Subcutaneous abdominal adipose tissue (tissue), 5 donors: ENCODE data around the gene C8G.

ENCODE experiments used
- H3K27ac ChIP-seq: one replicate; pipeline ENCODE4 v1.7.0; 2013; ENCODE audit warnings: low read depth, mild to moderate bottlenecking, inconsistent platforms, low read length, moderate library complexity
- H3K27me3 ChIP-seq, 5 donors: one replicate each; pipeline ENCODE4 v1.7.0; 2013; ENCODE audit warnings: low read length in 5 of 5, inconsistent platforms in 1 of 5; ENCODE audit not compliant: control insufficient read depth in 5 of 5, insufficient read depth in 4 of 5
- H3K36me3 ChIP-seq, 5 donors: one replicate each; pipeline ENCODE4 v1.7.0; 2013; ENCODE audit warnings: low read length in 5 of 5; ENCODE audit not compliant: control insufficient read depth in 5 of 5, insufficient read depth in 5 of 5
- H3K4me1 ChIP-seq, 5 donors: one replicate each; pipeline ENCODE4 v1.7.0; 2013; ENCODE audit warnings: low read length in 5 of 5, mild to moderate bottlenecking in 3 of 5, moderate library complexity in 1 of 5; ENCODE audit not compliant: control insufficient read depth in 5 of 5, insufficient read depth in 5 of 5
- H3K4me3 ChIP-seq, 5 donors: one replicate each; pipeline ENCODE4 v1.7.0; 2013; ENCODE audit warnings: low read length in 5 of 5, low read depth in 1 of 5
- H3K9ac ChIP-seq, 5 donors: one replicate each; pipeline ENCODE4 v1.7.0; 2013; ENCODE audit warnings: low read length in 5 of 5, mild to moderate bottlenecking in 4 of 5, moderate library complexity in 3 of 5
- H3K9me3 ChIP-seq, 5 donors: one replicate each; pipeline ENCODE4 v1.7.0; 2013; ENCODE audit warnings: low read length in 5 of 5; ENCODE audit not compliant: control insufficient read depth in 5 of 5
- donor health status: healthy.
- donor health status: healthy.
- donor health status: healthy.
- donor health status: healthy.
- donor health status: healthy.

Gene C8G

DNA sequence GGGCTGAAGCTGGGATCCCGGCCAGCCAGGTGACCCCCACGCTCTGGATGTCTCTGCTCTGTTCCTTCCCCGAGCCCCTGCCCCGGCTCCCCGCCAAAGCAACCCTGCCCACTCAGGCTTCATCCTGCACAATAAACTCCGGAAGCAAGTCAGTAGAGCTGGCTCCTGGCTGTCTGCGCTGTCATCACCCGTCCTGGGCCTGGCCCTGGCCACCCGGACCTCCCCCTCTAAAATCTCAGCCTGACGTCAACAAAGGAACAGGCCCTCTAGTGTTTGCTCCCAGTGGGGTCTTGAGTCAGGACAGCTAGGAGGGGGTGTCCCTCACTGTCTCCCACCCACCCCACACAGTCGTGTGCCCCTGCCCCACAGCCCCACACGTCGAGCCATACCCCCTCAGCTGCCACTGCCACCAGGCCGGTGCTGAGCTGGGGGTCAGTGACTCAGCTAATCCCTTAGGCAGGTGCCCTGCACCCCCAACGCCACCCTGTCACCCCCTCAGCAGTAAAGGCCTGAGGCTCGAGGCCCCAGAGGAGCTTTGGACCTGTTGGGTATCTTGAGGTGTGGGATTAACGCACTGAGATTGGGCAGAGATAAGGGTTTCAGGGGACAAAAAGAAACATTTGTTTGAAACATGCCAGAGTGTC is 36.7 kb downstream of the C8G start:
- no peaks in the 10 kb centered on the region for H3K9me3 ChIP-seq
- H3K27ac ChIP-seq, result no peak overlapping the region
- H3K36me3 ChIP-seq, result no peaks in the 10 kb centered on the region
- H3K27me3 ChIP-seq, result peaks cover 10 to 40% (median 21%) of the 10 kb centered on the region in 5 donors
- no peak overlapping the region for H3K4me3 ChIP-seq
- peaks cover 0 to 52% (median 31%) of the 10 kb centered on the region in 5 donors for H3K4me1 ChIP-seq
- no peak overlapping the region for H3K9ac ChIP-seq

DNA sequence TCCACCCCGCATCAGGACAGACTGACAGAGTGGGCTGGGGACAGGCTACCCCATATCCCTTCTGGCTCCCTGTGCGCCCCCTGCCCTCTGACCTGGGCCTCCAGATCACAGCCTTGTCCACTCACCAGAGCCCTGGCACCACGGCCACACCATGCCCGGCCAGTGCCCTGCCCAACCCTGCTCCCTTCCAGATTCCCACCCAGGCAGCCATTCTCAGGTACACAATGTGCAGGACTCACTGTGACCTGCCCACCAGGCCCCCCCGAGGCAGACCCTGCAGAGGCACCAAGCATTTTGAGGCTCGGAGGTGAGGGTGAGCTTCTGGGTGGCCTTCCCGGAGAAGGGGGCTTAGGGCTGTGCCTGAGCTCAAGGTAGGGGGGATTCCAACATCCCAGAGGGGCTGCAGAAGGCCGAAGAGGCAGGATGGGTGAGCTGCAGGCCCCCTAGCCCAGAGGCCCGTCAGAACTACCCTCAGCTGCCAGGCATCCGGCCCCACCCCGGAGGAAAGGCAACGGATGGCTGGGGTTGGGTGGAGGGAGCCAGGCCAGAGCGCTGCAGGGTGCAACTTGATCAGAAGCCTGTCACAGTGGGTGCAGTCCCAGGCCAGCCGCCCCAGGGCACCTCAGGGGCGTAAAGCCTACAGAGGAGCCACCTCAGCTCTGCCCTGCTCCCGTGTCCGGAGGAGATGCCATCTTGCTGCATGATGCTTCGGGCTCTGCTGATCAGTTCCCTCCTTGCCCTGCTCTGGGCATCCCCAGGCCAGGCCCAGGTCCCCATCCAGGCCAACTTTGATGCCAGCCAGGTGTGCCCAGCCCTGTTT is 37.4 kb downstream of the C8G start, which contains the start of gene LCNL1:
Gene LCNL1, plus strand, starts transcription at position 762 of the 820 bp plus-strand sequence. CDS start 594 bp downstream, outside the sequence.
- Histone ChIP-seq H3K9me3 (no peaks in the 10 kb centered on the region), H3K27me3 (peaks cover 10 to 40% (median 21%) of the 10 kb centered on the region in 5 donors), H3K9ac (peak within 1 kb of the TSS in 1 of 5 donors; percentile 20), H3K4me3 (no peak within 1 kb of the TSS), H3K27ac (no peak within 1 kb of the TSS), H3K36me3 (no peaks in the 10 kb centered on the region), H3K4me1 (peaks cover 0 to 46% (median 24%) of the 10 kb centered on the region in 5 donors)

DNA sequence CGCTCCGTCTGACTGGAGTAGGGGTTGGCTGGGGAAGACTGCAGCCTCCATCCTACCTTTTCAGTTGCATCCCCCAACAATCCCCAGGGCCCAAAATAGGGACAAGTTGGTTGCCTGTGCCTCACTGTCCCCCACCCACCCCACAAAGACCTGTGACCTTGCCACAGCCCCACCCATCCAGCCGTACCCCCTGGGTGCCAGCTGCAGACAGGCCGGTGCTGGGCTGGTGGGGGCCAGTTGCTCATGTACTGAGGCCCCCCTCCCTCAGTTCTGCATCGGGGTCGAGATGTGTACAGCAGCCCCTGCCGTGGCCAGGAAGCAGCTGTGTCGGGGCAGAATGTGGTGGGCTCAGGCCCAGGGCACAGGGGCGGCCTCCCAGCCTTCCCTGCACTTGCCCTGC is 38.1 kb downstream of the C8G start:
- H3K9me3 ChIP-seq, result no peaks in the 10 kb centered on the region
- H3K36me3 ChIP-seq, result no peaks in the 10 kb centered on the region
- peaks cover 10 to 40% (median 21%) of the 10 kb centered on the region in 5 donors for H3K27me3 ChIP-seq
- H3K4me3 ChIP-seq, result no peak overlapping the region
- no peak overlapping the region for H3K9ac ChIP-seq
- no peak overlapping the region for H3K27ac ChIP-seq
- H3K4me1 ChIP-seq, result peaks cover 0 to 39% (median 17%) of the 10 kb centered on the region in 5 donors

- Histone ChIP-seq H3K9ac (no peak overlapping the region), H3K36me3 (no peaks in the 10 kb centered on the region), H3K4me3 (no peak overlapping the region), H3K9me3 (no peaks in the 10 kb centered on the region), H3K27ac (no peak overlapping the region), H3K27me3 (peaks cover 10 to 40% (median 21%) of the 10 kb centered on the region in 5 donors), H3K4me1 (peaks cover 0 to 38% (median 16%) of the 10 kb centered on the region in 5 donors)
Observed at GRCh38 chr9:136983656-136984314, 38.7 kb downstream of the C8G start.

GRCh38 chr9:136984464-136985026 is 39.5 kb downstream of the C8G start:
- Histone ChIP-seq H3K27me3 (peaks cover 10 to 40% (median 21%) of the 10 kb centered on the region in 5 donors), H3K4me1 (peaks cover 0 to 32% (median 16%) of the 10 kb centered on the region in 5 donors), H3K9ac (no peak overlapping the region), H3K27ac (no peak overlapping the region), H3K36me3 (no peaks in the 10 kb centered on the region), H3K4me3 (no peak overlapping the region), H3K9me3 (no peaks in the 10 kb centered on the region)

DNA sequence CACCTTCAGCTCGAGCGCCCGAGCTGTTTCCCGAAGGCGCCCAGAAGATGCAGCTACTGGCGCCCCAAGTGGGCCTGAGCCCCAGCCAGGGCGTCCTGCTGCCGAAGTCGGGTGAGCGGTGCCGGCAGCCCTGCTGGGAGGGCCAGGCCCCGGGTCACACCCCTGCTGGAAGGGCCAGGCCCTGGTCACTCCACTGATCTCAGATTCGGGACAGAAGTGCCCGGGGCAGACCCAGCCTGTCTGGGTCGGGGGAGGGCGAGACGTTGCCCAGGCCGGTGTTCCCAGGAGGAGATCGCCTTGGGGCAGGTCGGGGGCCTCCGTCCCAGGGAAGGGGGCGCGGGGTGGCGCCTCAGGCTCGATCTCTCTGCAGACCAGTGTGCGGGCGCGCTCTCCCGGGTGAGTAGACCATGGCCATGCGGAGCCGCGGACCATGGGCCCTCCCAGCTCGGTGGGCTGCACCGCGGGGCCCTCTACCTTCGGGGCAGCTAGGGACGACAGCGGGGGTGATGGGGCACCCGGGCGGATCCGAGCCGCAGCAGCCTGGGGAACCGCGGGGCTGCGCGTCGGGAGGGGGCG is 40.1 kb downstream of the C8G start:
- Histone ChIP-seq H3K36me3 (no peaks in the 10 kb centered on the region), H3K9ac (no peak overlapping the region), H3K4me3 (no peak overlapping the region), H3K9me3 (no peaks in the 10 kb centered on the region), H3K4me1 (peaks cover 0 to 32% (median 16%) of the 10 kb centered on the region in 5 donors), H3K27ac (no peak overlapping the region), H3K27me3 (peaks cover 10 to 40% (median 21%) of the 10 kb centered on the region in 5 donors)

GRCh38 chr9:136985853-136986252 is 40.8 kb downstream of the C8G start:
- Histone ChIP-seq H3K9me3 (peaks cover 0 to 4% (median 0%) of the 10 kb centered on the region in 5 donors), H3K4me3 (no peak overlapping the region), H3K4me1 (peaks cover 0 to 28% (median 13%) of the 10 kb centered on the region in 5 donors), H3K27me3 (peaks cover 10 to 35% (median 21%) of the 10 kb centered on the region in 5 donors), H3K9ac (no peak overlapping the region), H3K36me3 (no peaks in the 10 kb centered on the region), H3K27ac (no peak overlapping the region)

DNA sequence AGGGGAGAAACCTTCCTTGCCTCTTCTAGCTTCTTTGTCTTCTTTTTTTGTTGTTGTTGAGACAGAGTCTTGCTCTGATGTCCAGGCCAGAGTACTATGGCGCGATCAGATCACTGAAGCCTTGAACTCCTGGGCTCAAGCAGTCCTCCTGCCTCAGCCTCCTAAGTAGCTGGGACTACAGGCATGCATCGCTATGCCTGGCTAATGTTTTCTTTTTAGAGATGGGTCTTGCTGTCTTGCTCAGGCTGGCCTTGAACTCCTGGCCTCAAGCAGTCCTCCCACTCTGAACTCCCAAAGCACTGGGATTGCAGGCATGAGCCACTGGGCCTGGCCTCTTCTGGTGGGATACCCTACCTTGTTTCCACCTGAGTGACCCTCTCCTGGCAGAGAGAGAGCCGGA is 43.8 kb downstream of the C8G start:
- peaks cover 0 to 4% (median 0%) of the 10 kb centered on the region in 5 donors for H3K9me3 ChIP-seq
- H3K27me3 ChIP-seq, result peaks cover 10 to 20% (median 16%) of the 10 kb centered on the region in 5 donors
- no peak overlapping the region for H3K9ac ChIP-seq
- H3K27ac ChIP-seq, result no peak overlapping the region
- H3K4me3 ChIP-seq, result no peak overlapping the region
- peaks cover 0 to 4% (median 1%) of the 10 kb centered on the region in 5 donors for H3K36me3 ChIP-seq
- peaks cover 1 to 24% (median 12%) of the 10 kb centered on the region in 5 donors for H3K4me1 ChIP-seq

DNA sequence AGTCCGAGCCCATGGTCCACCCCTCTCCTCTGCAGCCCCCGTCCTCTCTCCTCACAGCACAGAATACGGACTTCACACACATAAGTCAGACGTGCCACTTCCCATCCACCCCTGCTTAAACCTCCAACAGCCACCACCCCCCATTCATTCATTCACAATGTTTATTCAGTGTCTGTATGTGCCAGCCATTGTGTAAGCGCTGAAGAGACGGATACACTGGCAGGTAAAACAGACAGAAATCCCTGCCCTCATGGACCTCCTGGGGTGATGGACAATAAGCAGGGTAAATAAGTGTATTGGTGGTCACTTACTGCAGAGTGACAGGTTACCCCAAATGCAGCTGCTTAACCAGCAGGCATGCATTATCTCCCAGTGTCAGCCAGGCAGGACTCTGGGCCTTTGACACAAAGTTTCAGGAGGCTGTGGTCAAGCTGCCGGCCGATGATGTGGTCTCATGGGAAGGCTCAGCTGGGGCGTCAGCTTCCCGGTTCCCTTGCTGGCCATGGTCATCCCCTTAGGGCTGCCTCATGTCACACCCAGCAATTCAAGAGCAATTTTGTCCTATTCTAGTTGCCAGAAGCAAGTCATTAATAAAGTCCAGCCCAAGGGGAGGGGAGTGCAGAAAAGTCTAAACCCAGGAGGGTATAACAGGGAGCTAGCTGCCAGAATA is 45.3 kb downstream of the C8G start:
- Histone ChIP-seq H3K4me3 (no peak overlapping the region), H3K9ac (no peak overlapping the region), H3K4me1 (peaks cover 1 to 22% (median 18%) of the 10 kb centered on the region in 5 donors), H3K36me3 (peaks cover 0 to 7% (median 4%) of the 10 kb centered on the region in 5 donors), H3K27ac (no peak overlapping the region), H3K27me3 (peaks cover 4 to 12% (median 5%) of the 10 kb centered on the region in 5 donors), H3K9me3 (peaks cover 0 to 4% (median 0%) of the 10 kb centered on the region in 5 donors)
